Pons (tissue), 1 donor: ENCODE measurements around the gene KIZ.
A peak's percentile ranks its signal among the peaks of the same experiment; 100 is the strongest.

Source experiments
- DNase-seq: peaks from one replicate; pipeline ENCODE4 v3.0.0-alpha.2; 2016; ENCODE audit warnings: low spot score

KIZ gene, protein sequence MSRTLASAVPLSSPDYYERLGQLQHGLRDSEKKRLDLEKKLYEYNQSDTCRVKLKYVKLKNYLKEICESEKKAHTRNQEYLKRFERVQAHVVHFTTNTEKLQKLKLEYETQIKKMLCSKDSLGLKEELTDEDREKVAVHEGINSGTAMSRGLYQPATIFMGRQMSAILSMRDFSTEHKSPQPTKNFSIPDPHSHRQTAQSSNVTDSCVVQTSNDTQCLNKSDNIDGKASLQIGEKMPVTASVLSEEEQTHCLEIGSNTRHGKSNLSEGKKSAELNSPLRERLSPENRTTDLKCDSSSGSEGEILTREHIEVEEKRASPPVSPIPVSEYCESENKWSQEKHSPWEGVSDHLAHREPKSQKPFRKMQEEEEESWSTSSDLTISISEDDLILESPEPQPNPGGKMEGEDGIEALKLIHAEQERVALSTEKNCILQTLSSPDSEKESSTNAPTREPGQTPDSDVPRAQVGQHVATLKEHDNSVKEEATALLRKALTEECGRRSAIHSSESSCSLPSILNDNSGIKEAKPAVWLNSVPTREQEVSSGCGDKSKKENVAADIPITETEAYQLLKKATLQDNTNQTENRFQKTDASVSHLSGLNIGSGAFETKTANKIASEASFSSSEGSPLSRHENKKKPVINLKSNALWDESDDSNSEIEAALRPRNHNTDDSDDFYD

DNA sequence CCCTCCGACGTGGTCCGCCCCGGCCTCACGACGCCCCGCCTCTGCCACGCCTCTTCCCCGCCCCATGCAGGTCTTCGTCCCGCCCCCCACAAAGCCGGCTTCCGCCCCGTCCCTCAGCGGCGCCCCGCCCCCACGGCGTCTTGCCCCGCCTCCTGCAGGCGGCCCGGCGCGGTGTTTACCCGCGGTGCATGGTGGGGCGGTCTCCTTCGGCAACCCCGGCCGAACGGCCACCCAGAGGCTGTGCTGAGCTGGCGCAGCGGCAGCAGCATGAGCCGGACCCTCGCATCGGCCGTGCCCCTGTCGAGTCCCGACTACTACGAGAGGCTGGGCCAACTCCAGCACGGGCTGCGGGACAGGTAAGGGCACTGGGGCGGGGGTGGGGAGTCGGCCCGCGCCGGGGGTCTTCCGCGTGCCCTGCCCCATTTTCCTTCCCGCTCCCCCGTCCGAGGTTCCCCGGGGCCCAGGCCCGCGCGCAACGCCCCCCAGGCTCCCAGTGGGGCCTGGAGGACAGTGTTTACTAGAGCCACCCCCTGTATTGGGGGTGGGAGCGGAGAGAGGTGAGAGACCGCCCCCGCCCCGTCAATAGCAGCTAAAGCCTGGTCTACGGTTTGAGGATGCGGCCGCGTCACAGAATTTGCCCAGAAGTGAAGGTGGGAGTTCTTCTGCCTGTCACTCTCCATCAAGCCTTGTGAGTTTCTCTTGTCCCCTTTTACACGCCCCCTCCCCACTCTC lies at the start of gene KIZ:
Gene KIZ, plus strand, starts transcription at position 234 of the 732 bp plus-strand sequence. Its CDS starts 34 bp downstream, at position 268.
- DNase-seq: peak; percentile 91

DNA sequence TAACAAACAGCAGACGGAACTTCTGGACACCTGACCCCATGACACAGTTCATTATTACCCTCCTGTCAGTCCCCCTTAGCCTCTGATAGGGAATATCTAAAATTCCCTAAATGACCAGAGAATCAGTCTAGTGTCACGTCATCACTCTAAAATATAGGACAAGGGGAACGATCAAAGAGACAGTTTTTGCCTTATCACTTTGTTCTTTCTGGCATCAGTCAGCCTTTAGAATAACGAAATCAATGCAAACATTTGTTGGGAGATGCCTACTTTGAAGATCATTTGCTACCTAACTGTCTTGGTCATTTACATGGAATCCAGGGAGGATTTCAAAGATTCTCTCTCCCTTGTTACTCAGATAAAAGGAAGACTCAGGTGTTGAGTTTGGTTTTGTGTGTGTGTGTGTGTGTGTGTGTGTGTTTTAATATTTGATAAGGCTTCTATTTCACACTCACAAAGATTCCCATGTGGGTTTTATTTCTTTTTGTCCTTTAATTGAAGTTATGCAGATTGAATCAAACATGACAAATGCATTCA lies 48.0 kb upstream of the KIZ start:
- no peak for DNase-seq

DNA sequence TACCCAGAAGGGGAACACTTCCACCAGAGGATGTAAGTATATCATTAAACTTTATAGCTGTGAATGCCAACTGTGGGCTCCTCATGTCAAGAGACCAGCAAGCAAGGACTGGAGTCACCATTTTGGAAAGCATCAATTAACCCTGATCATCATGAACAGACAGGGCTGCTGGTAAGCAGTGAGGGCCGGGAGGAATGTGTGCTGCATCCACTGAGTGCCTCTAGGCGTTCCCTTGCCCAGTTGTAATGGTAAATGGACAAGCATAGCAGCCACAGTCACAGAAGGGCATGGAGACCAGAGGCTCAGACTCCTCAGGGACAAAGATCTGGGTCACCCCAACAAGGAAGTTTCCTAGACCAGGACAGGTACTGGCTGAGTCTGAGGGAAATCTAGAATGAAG lies 43.3 kb upstream of the KIZ start:
- no peak for DNase-seq

DNA sequence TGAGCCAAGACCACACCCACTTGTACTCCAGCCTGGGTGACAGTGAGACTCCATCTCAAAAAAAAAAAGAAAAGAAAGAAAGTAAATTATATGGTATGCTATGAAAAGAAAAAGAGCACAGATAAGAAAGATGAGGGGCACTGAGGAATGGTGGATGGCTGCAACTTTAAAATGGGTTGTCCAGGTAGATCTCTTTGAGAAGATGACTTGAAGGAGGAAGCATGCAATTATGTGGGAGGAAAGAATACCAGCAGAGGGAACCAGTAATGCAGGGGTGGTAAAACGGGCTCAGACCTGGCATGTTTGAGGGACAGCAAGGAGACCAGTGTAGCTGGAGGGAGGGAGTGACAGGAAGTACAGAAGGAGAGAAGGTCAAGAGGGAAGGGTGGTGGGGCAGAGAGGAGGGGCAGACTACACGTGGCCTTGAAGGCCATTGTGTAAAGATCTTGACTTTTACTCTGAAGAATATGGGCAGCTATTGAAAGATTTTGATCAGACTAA lies 42.0 kb upstream of the KIZ start:
- DNase-seq: no peak

DNA sequence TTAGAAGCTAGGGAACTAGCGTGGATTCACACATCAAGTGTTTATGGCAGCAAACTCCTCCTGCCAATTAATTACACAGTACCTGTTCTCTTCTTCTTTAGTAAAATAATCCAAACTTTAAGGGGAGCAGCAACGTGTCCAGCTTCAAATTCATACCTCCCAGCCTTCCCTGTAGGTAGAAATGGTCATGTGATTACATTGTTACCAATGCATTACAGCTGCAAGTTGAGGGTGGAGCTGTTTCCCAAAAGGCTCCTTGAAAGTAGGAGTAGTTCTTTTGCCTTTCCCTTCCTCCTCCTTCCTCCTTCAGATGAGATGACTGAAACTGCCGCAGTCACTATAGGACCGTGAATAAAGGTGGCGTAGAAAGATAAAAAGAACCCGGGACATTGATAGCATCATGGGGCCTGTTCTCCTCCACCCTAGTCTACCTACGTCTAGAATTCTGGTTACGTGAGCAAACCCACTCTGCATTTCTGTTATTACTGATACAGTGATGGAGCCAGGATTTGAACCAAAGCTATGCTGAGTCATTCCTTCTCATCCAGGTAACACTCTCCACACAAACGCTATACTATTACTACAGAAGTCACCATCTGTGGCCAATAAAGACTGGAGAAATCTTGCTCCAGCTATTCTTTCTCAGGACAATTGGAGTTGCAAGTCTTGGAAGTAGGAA lies 37.9 kb upstream of the KIZ start:
- DNase-seq: no peak

DNA sequence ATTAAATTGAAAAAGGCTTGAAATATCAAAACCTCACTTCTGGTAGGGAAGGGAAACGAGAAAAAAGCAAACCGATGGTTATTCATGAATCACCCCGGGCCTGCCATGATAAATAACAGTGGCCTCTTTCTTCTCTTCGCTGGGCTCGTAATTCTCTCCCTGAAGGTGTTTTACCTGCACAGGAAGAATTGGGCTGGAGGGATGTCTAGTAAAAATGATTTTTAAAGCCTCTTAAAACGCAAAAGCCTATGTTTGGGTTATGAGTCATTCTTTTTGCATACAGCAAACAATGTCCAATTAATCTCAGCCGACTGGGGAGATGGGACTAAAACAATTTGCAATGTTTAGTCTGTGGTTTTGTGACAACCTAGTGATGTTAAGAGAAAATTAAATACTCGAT lies 36.5 kb upstream of the KIZ start:
- peak; percentile 51 for DNase-seq

DNA sequence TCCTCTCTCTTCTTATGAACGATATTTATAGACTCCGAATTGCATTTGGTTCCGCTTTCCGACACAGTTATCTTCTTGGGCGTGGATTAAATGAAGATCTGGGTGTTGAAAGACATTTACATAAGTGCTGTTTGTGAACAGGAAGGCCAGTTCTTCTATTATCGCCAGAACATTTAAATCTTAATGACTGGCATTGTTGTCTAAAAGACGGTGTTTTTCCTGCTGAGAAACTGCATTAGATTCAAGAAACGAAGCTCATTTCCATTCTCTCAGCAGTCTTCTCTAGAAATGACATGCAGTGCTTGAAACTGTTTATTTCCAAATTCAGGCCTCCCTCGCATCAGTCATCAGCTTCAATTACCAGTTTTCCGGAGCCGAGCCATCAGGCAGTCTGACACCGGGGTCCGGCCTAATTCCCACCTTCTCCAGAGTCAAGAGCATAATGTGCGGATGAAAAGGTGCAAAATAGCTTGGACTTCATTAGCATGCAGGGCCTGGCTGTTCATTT lies 35.7 kb upstream of the KIZ start:
- peak; percentile 61 for DNase-seq

DNA sequence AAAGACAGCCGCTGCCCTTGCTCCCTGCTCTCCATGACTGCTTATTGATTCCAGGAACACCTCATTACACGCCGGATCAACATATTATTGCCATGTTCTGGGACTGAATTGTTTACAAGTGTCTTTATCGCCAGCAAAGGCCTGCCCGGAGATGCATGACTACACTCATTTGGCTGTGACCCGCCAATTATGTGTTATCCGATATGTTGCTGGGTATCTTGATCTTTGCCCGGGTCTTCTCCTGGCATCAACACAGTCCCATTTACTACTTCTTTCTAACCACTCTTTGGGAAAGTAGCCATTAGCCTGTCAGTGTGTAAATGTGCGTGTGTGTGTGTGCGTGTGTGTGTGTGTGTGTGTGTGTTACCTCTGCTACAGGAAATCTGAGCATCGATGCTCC lies 35.2 kb upstream of the KIZ start:
- no peak for DNase-seq

DNA sequence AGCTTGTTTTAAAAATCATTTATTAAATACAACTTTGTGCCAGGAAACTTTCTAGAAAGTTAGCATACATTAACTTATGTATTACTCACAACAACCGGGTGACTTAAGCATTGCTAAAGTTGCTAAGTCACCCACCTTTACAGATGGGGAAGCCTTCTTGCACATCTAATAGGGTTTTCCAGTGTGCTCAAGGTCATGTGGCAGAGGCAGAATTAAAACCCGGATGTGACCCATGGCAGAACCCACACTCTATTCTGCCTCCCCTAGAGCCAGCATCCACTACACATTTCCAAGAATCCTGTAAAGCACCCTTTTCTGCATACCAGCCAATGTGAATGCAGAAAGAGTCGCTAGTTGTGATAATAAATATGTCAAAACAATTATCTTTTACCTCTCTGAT lies 33.1 kb upstream of the KIZ start:
- DNase-seq: no peak

DNA sequence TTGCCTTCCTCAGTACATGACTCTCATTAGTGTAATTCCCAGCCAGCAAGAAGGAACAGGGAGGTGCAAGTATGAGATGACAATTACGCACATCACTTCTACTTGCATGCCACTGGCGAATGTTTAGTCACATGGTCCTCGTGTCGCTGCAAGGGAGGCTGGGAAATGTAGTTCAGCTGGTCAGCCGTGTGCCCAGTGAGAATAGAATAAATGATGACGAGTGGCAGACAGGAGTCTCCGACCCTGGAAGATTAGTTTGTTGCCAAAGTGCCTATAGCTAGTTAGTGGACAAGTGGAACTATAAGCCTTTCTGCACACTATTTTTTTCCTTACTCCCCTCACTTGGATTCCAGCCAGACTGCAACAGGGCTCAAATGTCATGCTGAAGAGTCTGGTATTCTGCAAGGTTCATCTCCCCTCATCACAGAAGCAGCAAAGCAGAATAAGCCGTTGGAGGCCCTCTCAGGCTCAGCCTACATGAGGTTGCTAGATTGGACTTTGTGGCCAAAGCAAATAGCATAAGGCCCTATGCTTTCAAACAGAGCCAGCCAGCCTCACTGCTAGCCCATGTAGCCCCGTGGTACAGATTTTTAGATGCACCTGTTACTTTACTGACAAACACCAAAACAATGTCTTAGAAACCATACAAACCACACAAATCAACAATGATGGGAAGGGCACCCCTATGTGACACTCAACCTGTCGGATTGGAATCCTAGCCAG lies 29.4 kb upstream of the KIZ start:
- DNase-seq: peak; percentile 88

DNA sequence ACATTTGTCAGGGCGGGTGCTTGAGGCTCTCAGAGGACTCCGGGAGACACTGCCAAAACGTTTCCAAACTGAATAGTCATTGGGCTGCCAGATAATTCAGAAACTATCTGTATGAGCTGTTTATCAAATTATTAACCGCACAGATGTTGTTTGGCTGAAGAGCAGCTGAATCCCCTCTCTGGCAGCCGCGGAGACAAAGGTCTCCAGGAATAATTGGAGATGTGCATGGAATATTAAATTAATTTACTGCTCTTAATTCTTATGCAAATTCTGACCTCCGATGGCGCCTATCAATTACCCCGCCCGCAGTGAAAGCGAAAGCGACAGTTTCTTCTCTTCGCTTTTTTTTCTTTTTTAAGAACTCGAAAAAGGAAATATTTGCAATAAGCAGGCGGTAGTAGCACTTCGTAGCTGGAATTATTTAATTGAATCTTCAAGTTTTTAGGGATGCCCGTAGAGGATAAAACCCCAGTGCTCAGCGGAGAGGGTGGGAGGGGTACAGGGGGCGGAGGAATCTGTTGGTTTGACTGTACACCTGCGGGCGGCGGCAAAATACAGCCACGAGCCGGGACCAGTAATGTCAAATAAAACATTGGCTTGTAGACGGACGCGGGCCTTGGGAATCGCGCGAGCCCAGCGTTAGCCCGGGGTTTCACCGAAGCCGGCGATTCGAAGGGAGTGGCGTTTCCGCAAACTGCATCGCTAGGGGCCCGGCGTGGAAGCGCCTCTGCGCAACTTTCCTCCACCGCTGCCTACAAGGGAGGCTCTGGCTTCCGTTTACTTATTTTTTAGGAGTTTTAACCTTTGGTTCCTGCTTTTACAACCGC lies 25.9 kb upstream of the KIZ start:
- DNase-seq: peak; percentile 45

DNA sequence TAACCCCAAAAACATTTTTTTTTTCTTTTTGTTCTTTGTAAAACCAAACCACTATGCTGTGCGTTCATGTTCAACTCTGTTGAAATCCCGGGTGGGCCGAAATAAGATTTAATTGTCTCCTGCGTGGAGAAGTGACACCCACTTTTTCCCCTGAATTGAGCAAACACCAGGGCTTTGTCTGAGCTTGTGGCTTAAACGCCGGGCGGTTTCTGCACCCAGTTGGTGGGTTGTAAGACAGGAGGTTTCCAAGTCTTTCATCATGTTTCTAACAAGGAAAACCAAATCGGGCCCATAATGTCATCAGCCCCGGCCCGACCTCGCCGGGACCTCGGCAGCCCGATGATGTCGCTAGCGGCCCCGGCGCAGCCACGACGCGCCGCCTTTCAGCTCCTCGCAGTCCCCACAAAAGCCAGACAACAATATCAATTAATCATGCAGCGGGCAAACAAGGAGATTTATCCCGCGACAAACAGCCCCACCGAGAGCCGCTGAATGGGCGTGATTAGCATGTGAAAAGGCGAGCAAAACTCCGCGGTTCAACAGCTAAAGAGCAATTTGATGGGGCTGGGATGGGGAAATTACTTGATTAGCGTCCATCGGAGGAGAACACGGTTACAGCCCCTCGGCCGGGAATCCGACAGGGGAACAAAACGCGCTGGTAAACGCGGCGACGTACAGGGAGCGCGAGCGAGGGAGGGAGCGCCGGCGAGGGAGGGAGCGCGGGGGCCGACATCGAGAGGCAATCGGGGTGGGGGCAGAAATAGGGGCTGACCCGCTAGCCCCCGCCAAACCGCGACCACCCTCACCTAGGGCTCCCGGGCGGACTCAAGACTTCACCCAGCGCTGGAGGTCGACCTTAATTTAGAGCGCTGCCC lies 25.1 kb upstream of the KIZ start:
- peak; percentile 46 for DNase-seq

DNA sequence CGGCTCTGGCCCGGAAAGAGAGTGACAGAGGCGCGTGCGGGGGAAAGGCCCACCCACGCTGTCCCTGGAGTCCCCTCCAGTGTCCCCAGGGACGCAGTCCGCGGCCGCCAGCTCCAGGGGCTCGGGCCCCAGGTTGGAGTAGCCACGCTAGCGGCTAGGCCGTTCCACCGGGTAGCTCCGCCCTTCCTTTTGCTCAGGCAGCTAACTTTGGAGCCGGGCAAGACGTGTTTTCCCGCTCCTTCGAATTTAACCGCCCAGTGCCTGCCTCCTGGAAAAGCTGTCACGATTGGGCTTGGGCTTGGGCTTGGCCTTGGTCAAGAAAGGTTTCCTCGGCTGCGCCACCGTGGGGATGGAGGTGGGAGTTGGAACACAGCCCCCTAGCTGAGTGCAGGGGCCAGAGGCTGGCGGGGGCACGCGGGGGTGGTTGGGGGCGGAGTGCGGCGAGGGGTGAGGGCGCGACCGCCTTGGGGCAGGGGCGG lies 24.4 kb upstream of the KIZ start:
- peak; percentile 42 for DNase-seq

DNA sequence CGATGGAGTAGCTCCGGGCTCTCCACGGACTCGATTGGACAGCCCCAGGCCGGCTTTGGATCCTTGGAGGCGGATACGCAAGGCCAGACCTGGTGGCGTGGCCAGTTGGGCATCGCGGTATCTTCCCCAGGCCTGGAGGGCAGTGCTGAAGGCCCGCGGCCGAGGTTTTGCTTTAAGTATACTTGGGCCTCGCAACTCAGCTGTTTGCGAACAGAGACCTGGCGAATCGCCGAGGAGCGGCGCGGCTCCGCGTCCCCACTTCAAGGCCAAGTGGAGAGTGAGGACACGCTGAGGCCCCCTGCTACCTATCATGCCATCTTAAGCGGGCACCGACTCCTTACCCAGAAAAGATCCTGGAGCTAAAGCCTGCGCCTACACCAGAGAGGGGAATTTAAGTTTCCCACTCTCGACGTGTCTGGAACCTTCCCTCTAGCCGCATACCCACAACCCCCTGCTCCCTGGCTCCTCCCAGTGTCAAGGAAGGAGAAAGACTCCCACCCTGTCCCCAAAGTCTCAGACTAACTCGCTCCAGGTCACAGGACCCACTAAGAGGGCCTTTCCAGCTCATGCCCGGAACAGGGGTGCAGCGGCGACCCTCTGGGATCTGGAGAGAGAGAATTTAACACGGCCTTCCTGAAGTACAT lies 23.8 kb upstream of the KIZ start:
- peak; percentile 80 for DNase-seq

DNA sequence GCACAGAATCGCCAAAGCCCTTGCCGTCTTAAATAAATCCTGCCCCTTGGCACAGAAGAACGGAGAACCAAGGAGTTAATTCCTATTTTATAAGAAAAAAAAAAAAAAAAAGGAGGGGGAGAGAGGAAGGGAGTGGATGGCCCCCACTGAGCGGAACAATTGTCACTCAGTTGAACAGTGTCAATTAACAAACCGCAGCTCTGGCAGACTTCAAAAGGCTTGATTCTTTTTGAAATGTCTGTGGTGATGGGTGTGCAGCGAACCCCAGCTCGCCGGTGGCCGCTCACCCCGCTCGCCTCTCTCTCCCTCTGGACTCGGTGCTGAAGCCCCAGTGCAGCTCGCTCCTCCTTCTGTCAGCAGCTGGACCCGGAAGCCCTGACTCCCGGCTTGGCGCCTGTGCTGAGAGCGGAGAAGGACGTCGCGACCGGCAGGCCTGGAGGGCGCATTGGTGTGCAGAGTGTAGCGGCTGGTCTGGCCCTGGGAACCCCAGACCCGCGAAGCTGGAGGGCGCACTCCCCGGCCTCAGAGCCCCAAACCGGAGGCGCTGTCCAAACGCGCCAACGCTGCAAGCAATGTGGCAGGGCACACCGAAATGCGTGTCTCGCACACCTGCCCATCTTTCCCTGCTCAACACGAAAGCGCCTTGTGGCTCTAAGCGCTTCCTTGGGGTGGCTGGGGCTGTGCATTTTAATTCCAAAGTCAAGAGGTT lies 23.1 kb upstream of the KIZ start:
- peak; percentile 64 for DNase-seq

DNA sequence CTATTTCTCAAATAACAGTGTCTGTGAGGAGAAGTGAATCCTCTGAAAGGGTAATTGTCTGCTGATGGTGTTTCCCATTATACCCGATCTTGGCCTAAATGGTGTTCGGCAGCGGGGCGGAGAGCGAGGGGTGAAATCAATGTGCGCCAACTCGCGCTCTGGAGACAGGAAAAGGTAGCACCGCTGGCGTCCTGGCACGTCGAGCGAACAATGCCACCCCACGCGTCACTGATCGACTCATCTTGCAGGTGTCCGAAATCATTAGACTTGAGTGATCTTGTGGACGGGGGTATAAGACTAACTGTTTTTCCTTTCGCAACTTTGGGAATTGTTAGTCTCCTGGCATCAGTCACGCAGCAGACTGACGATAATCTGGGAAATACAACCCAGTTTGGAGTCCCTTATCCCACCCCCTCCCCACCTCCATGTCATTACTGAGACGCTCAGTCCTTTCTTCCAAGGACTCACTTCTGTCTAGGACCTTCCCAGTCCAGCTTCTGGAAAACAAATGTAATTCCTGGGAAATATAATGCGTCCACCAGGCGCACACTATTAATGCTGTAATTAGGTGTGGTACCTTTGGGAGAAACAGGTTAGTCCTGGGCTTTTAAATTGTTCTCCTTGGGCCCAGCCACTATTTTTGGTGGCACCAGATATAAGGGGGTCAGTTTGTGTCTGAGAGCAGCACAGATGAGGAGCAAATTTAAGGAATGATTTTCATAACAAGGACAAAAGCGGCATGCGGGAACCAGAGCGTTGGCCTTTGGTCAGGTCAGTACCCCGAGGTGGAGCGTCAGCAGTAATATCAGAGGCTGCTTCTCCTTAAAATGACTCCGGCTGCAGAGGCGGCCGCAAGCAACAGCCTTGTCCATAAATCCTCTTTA lies 22.1 kb upstream of the KIZ start:
- DNase-seq: peak; percentile 15

DNA sequence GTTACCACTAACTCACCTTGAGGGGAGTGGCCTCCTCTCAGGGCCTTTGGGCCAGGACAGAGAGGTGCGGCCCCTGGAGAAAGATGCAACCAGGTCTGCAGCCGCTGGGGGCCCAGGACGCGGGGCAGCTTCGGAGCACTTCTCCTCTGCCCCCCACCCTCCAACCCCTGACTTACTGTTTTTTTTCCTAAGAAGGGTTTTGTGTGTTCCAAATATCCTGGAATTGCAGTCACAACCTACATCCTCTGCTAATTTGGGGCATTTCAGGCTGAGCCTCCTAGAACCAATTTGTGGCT lies 21.5 kb upstream of the KIZ start:
- no peak for DNase-seq
